Measurements from ENCODE around the gene ARID4B. TPM values are rescaled to one million over a fixed set of nuclear protein-coding genes. Genes with fewer than 3 reads are reported as not detected.
A peak's percentile ranks its signal among the peaks of the same experiment; 100 is the strongest.

The ARID4B gene
- total and polyA plus RNA-seq, 9 donors = 19.6 to 52.0 (median 40.6) TPM

DNA sequence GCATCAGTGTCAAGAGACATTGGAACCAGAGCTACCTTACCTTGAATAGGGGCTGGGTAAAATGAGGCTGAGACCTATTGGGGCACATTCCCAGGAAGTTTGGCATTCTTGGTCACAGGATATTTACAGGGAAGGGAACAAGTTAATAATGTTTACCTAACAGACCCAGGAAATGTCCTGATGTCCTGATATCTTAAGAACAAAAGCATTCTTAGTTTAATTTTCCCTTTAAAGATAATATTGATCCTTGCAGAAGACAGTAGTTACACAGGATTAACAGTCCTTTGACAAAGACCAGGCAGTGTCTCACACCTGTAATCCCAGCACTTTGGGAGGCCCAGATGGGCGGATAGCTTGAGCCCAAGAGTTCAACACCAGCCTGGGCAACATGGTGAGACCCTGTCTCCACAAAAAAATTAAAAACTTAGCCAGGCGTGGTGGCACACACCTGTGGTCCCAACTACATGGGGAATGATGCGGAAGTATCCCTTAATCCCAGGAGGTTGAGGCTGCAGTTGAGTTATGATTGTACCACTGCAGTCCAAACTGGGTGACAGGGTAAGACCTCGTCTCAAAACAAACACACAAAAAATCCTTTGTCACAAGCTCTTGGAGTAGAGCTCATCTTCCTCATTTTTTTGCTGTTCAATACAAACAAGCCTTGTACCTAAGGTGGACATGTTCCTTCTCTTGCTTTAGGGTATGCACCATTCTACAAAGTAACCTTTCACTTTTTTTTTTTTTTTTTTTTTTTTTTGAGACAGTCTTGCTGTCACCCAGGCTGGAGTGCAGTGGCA is 198.0 kb downstream of the ARID4B start:
- Histone ChIP-seq H3K4me3 (no peak overlapping the region), H3K4me1 (ENCODE audit: insufficient read depth) (peaks cover 4% of the 10 kb centered on the region), H3K9me3 (no peaks in the 10 kb centered on the region), H3K27me3 (no peaks in the 10 kb centered on the region), H3K36me3 (no peaks in the 10 kb centered on the region), H3K27ac (no peak overlapping the region)
- no peak for TF ChIP-seq EP300 (IDR thresholded peaks at IDR 0.05)
- TF ChIP-seq, protein P1, sequence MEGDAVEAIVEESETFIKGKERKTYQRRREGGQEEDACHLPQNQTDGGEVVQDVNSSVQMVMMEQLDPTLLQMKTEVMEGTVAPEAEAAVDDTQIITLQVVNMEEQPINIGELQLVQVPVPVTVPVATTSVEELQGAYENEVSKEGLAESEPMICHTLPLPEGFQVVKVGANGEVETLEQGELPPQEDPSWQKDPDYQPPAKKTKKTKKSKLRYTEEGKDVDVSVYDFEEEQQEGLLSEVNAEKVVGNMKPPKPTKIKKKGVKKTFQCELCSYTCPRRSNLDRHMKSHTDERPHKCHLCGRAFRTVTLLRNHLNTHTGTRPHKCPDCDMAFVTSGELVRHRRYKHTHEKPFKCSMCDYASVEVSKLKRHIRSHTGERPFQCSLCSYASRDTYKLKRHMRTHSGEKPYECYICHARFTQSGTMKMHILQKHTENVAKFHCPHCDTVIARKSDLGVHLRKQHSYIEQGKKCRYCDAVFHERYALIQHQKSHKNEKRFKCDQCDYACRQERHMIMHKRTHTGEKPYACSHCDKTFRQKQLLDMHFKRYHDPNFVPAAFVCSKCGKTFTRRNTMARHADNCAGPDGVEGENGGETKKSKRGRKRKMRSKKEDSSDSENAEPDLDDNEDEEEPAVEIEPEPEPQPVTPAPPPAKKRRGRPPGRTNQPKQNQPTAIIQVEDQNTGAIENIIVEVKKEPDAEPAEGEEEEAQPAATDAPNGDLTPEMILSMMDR (IDR thresholded peaks at IDR 0.05) = no peak
- TF ChIP-seq POLR2A (IDR thresholded peaks at IDR 0.05) = no peak
- intact Hi-C loops (cut with DNase I) = no loop called here
- 94 to 97% (median 96%) methylated on average over 4 of the region's 4 CpGs for WGBS, 3 donors
- no peak for DNase-seq

DNA sequence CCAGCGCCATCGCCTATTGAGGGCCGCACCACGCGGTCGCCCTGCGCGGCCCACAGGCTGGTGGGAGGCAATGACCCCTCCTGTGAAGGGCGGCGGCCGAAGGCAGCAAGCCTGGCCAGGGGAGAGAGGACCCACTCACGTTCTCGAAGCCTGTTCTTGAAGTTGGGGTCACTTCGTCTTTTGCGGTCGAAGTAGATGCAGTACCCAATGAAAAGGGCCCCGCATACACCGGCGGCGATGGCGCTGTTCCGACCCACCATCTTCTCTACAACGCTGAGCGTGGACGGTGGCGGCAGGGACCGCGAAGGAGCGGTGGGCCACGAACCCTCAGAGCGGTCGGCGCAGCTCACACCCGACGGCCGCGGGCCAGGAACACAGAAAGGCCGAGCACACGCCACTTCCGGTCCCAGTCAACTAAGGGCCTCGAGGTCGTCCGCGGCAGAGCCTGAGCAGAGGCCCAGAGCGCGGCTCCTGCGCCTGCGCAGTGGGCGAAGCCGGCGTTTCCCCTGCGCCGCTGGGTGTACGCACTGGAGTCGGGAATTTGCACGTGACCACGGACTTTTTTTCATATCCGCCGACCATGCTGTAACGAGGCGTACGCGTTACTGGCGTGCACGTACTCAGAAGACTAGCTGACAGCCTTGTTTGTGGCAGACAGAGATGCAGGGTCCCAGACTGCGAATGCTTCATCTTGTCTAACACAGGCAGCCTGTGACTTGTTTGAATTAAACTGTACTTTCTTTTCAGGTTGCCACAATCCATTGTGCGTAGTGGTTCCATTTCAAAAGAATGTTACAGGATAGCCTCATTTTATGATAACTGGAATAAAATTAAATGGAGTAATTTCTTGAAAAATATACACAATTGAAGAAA is 199.3 kb downstream of the ARID4B start, which contains the start of gene TOMM20:
TSS of gene TOMM20 (minus strand) at position 382 of the 873 bp plus-strand sequence. CDS start at position 260, 122 bp downstream.
- H3K27ac ChIP-seq = peak within 1 kb of the TSS; percentile 35 to 72
- peak within 1 kb of the TSS; percentile 87 for H3K4me3 ChIP-seq
- peak; percentile 95 to 97 (median 95) for DNase-seq
- intact Hi-C loops (cut with DNase I) = no loop called here
- 1 to 2% (median 1%) methylated on average over 66 to 67 of the region's 67 CpGs for WGBS, 3 donors
- H3K9me3 ChIP-seq = no peaks in the 10 kb centered on the region
- no peaks in the 10 kb centered on the region for H3K36me3 ChIP-seq
- H3K4me1 ChIP-seq (ENCODE audit: insufficient read depth) = peaks cover 8% of the 10 kb centered on the region
- TF ChIP-seq EP300 (IDR thresholded peaks at IDR 0.05) = no peak
- TF ChIP-seq, protein P1 (IDR thresholded peaks at IDR 0.05) = peak in 1 of 3 donors; percentile 19
- peak; percentile 64 for TF ChIP-seq POLR2A (IDR thresholded peaks at IDR 0.05)
- H3K27me3 ChIP-seq = no peaks in the 10 kb centered on the region

DNA sequence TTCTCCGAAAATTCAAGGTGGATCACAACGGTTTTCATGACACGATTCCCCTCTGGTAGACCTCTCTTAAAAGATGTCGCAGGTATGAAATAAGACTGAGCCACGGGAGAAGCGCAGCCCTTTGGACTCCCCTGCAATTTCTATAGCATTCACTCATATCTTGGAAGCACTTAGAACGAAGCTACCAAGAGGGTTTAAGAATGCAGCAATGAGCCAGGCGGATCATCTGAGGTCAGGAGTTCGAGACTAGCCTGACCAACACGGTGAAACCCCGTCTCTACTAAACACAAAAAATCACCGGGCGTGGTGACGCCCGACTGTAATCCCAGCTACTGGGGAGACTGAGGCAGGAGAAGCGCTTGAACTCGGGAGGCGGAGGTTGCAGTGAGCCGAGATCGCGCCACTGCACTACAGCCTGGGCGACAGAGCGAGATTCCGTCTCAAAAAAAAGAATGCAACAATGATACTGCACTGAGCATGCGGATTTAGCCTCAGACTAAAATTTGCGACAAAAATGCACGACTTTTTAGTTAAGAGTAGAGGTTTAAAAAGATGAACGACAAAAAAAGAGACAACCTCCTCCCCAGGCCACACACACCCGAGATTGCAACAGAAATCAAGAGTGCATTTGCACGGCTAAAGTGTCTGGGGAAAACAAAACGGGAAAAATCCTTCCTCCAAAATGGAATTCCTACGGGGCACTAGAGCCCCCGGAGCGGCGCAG is 200.1 kb downstream of the ARID4B start:
- Histone ChIP-seq H3K4me1 (ENCODE audit: insufficient read depth) (peaks cover 8% of the 10 kb centered on the region), H3K27ac (peak overlapping the region; percentile 35 to 72), H3K36me3 (no peaks in the 10 kb centered on the region), H3K4me3 (peak overlapping the region; percentile 87), H3K27me3 (no peaks in the 10 kb centered on the region), H3K9me3 (no peaks in the 10 kb centered on the region)
- 1% methylated on average over 35 of the region's 35 CpGs for WGBS, 3 donors
- TF ChIP-seq, protein P1 (IDR thresholded peaks at IDR 0.05) = no peak
- TF ChIP-seq POLR2A (IDR thresholded peaks at IDR 0.05) = no peak
- no peak for TF ChIP-seq EP300 (IDR thresholded peaks at IDR 0.05)
- intact Hi-C loops (cut with DNase I) = no loop called here
- no peak for DNase-seq

DNA sequence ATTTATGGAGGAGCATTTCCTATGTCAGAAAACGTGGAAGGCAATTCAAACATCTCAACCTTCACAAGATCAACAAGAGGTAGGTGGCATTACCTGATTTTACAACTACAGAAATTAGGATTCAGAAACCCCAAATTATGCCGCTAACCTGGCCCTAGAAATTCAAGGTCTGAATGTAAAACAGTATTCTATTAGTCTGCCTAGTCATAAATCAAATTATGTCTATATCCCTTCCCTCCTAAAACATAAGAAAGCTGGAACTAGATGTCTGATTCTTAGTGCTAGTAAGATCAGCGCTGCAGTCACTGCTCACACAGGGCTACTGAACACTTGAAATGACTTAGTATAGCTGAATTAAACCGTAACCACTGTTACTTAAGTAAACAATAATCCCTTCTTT is 200.8 kb downstream of the ARID4B start:
- Histone ChIP-seq H3K9me3 (no peaks in the 10 kb centered on the region), H3K36me3 (no peaks in the 10 kb centered on the region), H3K27me3 (no peaks in the 10 kb centered on the region), H3K4me3 (peak overlapping the region; percentile 87), H3K27ac (no peak overlapping the region), H3K4me1 (ENCODE audit: insufficient read depth) (peaks cover 8% of the 10 kb centered on the region)
- WGBS, 3 donors = 14 to 18% (median 17%) methylated on average over 4 of the region's 4 CpGs
- intact Hi-C loops (cut with DNase I) = no loop called here
- TF ChIP-seq POLR2A (IDR thresholded peaks at IDR 0.05) (no peak), EP300 (IDR thresholded peaks at IDR 0.05) (no peak)
- TF ChIP-seq, protein P1 (IDR thresholded peaks at IDR 0.05) = no peak
- DNase-seq = no peak
